Liver (tissue), 9 donors: ENCODE results near the gene FRAS1. TPM values are rescaled to one million over a fixed set of nuclear protein-coding genes. Genes with fewer than 3 reads are reported as not detected.
"Not testable (repeated sequence)": the region's sequence is repeated elsewhere in the genome, so short reads cannot be mapped to it uniquely, and the experiment has no call there.

Experiments
- DNase-seq: peaks from one replicate; pipeline ENCODE4 v3.0.0-alpha.2; 2017; ENCODE audit warnings: low spot score
- H3K27ac ChIP-seq, 2 donors: one replicate each; pipeline ENCODE4 v1.7.0; 2013; ENCODE audit warnings: inconsistent platforms in 2 of 2, low read length in 2 of 2, control low read depth in 1 of 2, low read depth in 1 of 2, mild to moderate bottlenecking in 1 of 2
- H3K27me3 ChIP-seq, 4 donors: one replicate each; pipeline versions ENCODE4 v1.6.1 to v1.7.0; 2013; ENCODE audit warnings: low read length in 3 of 4, inconsistent platforms in 1 of 4, mild to moderate bottlenecking in 1 of 4, moderate library complexity in 1 of 4; ENCODE audit not compliant: control insufficient read depth in 4 of 4, insufficient read depth in 4 of 4
- H3K36me3 ChIP-seq, 4 donors: one replicate each; pipeline versions ENCODE4 v1.6.1 to v1.7.0; 2013; ENCODE audit warnings: low read length in 3 of 4, mild to moderate bottlenecking in 3 of 4, low read depth in 1 of 4, moderate library complexity in 1 of 4; ENCODE audit not compliant: control insufficient read depth in 4 of 4, insufficient read depth in 3 of 4
- H3K4me1 ChIP-seq, 4 donors: one replicate each; pipeline versions ENCODE4 v1.6.1 to v1.7.0; 2013; ENCODE audit warnings: low read length in 3 of 4, mild to moderate bottlenecking in 3 of 4, moderate library complexity in 1 of 4; ENCODE audit not compliant: control insufficient read depth in 4 of 4, insufficient read depth in 4 of 4
- H3K4me3 ChIP-seq, 3 donors: one replicate each; pipeline versions ENCODE4 v1.6.1 to v1.7.0; 2013; ENCODE audit warnings: low read length in 3 of 3, control low read depth in 1 of 3, low read depth in 1 of 3, mild to moderate bottlenecking in 1 of 3
- H3K9ac ChIP-seq, 2 donors: one replicate each; pipeline ENCODE4 v1.7.0; 2013; ENCODE audit warnings: low read length in 2 of 2, mild to moderate bottlenecking in 2 of 2, moderate library complexity in 2 of 2, control low read depth in 1 of 2, low read depth in 1 of 2
- H3K9me3 ChIP-seq, 4 donors: one replicate each; pipeline versions ENCODE4 v1.6.1 to v1.7.0; 2013; ENCODE audit warnings: low read length in 3 of 4; ENCODE audit not compliant: control insufficient read depth in 4 of 4
- CTCF ChIP-seq: fragments of 150-350 bp; IDR thresholded peaks from 2 replicates; pipeline ENCODE4 v1.5.1; 2017; ENCODE audit warnings: improper control_type of control experiment, low read depth, low read length; ENCODE audit not compliant: missing input control
- EGR1 ChIP-seq, 2 donors: IDR thresholded peaks; 2 replicates each; pipeline ENCODE4 v1.6.1; 2016 to 2018; ENCODE audit warnings: antibody characterized with exemption in 2 of 2, low read depth in 2 of 2
- FOXA1 ChIP-seq: IDR thresholded peaks from 2 replicates; pipeline ENCODE4 v1.6.1; 2016; ENCODE audit warnings: antibody characterized with exemption
- FOXA2 ChIP-seq: IDR thresholded peaks from 2 replicates; pipeline ENCODE4 v1.6.1; 2016; ENCODE audit warnings: antibody characterized with exemption
- HNF4A ChIP-seq, 2 donors: conservative IDR thresholded peaks; 2 replicates each; pipeline ENCODE4 v1.6.1; 2016; ENCODE audit warnings: antibody characterized with exemption in 2 of 2, mild to moderate bottlenecking in 2 of 2
- HNF4G ChIP-seq: IDR thresholded peaks from 2 replicates; pipeline ENCODE4 v1.6.1; 2016; ENCODE audit warnings: antibody characterized with exemption
- JUND ChIP-seq, 2 donors: IDR thresholded peaks; 2 replicates each; pipeline ENCODE4 v1.6.1; 2016; ENCODE audit warnings: antibody characterized with exemption in 2 of 2
- MAX ChIP-seq: IDR thresholded peaks from 2 replicates; pipeline ENCODE4 v1.6.1; 2016; ENCODE audit warnings: antibody characterized with exemption
- RAD21 ChIP-seq, 2 donors: IDR thresholded peaks; 2 replicates each; pipeline ENCODE4 v1.6.1; 2016; ENCODE audit warnings: antibody characterized with exemption in 2 of 2, mild to moderate bottlenecking in 2 of 2
- RXRA ChIP-seq, 2 donors: IDR thresholded peaks; 2 replicates each; pipeline ENCODE4 v1.6.1; 2017 to 2018; ENCODE audit warnings: antibody characterized with exemption in 2 of 2, mild to moderate bottlenecking in 1 of 2
- YY1 ChIP-seq: IDR thresholded peaks from 2 replicates; pipeline ENCODE4 v1.6.1; 2016; ENCODE audit warnings: antibody characterized with exemption, mild to moderate bottlenecking
- ZBTB33 ChIP-seq: IDR thresholded peaks from 2 replicates; pipeline ENCODE4 v1.6.1; 2016; ENCODE audit warnings: antibody characterized with exemption
- WGBS: extraction: QIAGEN DNeasy Blood & Tissue Kit; methylation state at CpG from one replicate; pipeline ENCODE4 v1.1.7; 2013; 5-methylcytosine and 5-hydroxymethylcytosine counted together
- polyA plus RNA-seq, 2 donors: library from polyadenylated mRNA; stranded (reverse) in 1 of 2; unstranded in 1 of 2; fragments of 200-250 nt in 1 of 2; fragments of >200 nt in 1 of 2; fragmentation: Nextera tagmentation in 1 of 2; extraction: Ambion mirVana in 1 of 2; gene quantifications; one replicate each; pipeline versions ENCODE4 v1.2.1 to v1.2.3, GENCODE V29; 2013 to 2015
- total RNA-seq, 2 donors: library from RNA; depleted of rRNA; stranded (reverse); fragments of >200 nt; gene quantifications; one replicate each; pipeline ENCODE4 v1.2.3, GENCODE V29; 2014
- donor health status: healthy.
- donor health status: healthy.
- donor health status: healthy.
- donor health status: healthy.
- donor health status: healthy.

FRAS1 gene
- total RNA-seq (1 to 10 TPM; 1.8 to 6.0 TPM), polyA plus RNA-seq (under 1 TPM; 0.08 to 0.28 TPM)

GRCh38 chr4:78057135-78057599, at the start of gene FRAS1:
FRAS1 (plus strand) TSS chr4:78057323; CDS start chr4:78058010, 687 bp downstream.
- no peaks in the 10 kb centered on the region for H3K9me3 ChIP-seq
- peak within 1 kb of the TSS in 1 of 2 donors; percentile 58 for H3K9ac ChIP-seq
- TF ChIP-seq CTCF (no peak), EGR1 (IDR thresholded peaks at IDR 0.05; ENCODE audit: low read depth in 2 of 2) (no peak), FOXA2 (no peak), RXRA (IDR thresholded peaks at IDR 0.05) (no peak), HNF4A (conservative IDR thresholded peaks at IDR 0.05) (no peak), FOXA1 (no peak), HNF4G (no peak), MAX (no peak), YY1 (no peak)
- H3K4me1 ChIP-seq = peaks cover 9 to 32% (median 27%) of the 10 kb centered on the region in 4 donors
- H3K27ac ChIP-seq = peak within 1 kb of the TSS in 1 of 2 donors; percentile 42
- peaks cover 3 to 6% (median 4%) of the 10 kb centered on the region in 4 donors for H3K27me3 ChIP-seq
- 2% methylated on average over 39 of the region's 39 CpGs for WGBS
- H3K36me3 ChIP-seq = no peaks in the 10 kb centered on the region
- DNase-seq = peak; percentile 49
- peak within 1 kb of the TSS; percentile 38 to 70 (median 54) for H3K4me3 ChIP-seq

GRCh38 chr4:78011003-78011402, 46.1 kb upstream of the FRAS1 start:
- not testable (repeated sequence) for H3K9ac ChIP-seq, H3K9me3 ChIP-seq, DNase-seq, H3K27me3 ChIP-seq, H3K4me1 ChIP-seq, H3K27ac ChIP-seq, H3K4me3 ChIP-seq, H3K36me3 ChIP-seq
- 84% methylated on average over 5 of the region's 5 CpGs for WGBS

GRCh38 chr4:78014889-78015886, 41.9 kb upstream of the FRAS1 start:
- DNase-seq = no peak
- H3K27me3 ChIP-seq = no peaks in the 10 kb centered on the region
- no peak overlapping the region for H3K27ac ChIP-seq
- H3K4me3 ChIP-seq = no peak overlapping the region
- peaks cover 0 to 8% (median under 1%) of the 10 kb centered on the region in 4 donors for H3K9me3 ChIP-seq
- H3K9ac ChIP-seq = no peak overlapping the region
- TF ChIP-seq JUND (IDR thresholded peaks at IDR 0.05) = no peak
- TF ChIP-seq ZBTB33 = no peak
- TF ChIP-seq EGR1 (IDR thresholded peaks at IDR 0.05; ENCODE audit: low read depth in 2 of 2) = no peak
- no peak for TF ChIP-seq CTCF
- no peak for TF ChIP-seq FOXA1
- no peak for TF ChIP-seq FOXA2
- no peak for TF ChIP-seq HNF4A (conservative IDR thresholded peaks at IDR 0.05)
- no peak for TF ChIP-seq RAD21 (IDR thresholded peaks at IDR 0.05)
- H3K4me1 ChIP-seq = no peaks in the 10 kb centered on the region
- 43% methylated on average over 10 of the region's 10 CpGs for WGBS
- no peaks in the 10 kb centered on the region for H3K36me3 ChIP-seq
